NCI-H2227 treated with DMSO at 0.1 percent for 48 hours (cell line): Measurements from ENCODE around the gene TC2N.
"Not testable (repeated sequence)": the region's sequence is repeated elsewhere in the genome, so short reads cannot be mapped to it uniquely, and the experiment has no call there.

Experiments
- DNase-seq: peaks from one replicate; lab custom pipeline; 2025; lab: John Stamatoyannopoulos, UW

TC2N gene

DNA sequence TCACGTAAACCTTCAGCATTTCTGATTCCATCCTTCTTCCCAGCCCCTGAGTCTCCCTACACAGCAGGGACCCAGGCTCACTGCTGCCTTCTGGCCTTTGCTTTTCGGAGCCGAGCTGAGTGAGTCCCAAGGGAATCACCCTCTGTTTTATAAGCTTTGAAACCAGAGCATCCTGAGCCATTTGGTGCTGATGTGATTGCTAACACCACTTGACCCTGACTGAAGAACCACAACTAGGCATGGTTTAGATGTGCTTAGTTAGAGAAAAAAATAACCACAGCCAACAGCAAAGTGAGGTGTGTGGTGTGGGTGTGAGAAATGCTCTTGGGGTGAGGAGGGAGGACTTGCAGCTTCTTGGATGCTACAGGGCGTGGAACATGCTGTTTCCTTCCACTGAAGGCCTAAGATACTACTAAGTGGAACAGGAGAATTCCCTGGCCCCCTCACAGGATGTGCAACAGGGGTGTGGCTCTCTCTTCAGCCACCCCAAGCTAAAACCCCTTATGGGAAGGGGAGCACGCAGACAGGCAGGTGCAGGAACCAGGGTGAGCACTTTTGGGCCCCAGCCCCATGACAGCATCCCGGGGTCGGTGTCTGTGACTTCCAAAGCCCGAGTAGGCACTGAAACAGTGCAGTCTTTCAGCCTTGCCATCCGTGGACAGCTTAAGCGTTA is at the start of gene TC2N:
Gene TC2N, minus strand, starts transcription at position 221 of the 673 bp plus-strand sequence. CDS start 53,767 bp downstream, outside the sequence.
- no peak for DNase-seq

DNA sequence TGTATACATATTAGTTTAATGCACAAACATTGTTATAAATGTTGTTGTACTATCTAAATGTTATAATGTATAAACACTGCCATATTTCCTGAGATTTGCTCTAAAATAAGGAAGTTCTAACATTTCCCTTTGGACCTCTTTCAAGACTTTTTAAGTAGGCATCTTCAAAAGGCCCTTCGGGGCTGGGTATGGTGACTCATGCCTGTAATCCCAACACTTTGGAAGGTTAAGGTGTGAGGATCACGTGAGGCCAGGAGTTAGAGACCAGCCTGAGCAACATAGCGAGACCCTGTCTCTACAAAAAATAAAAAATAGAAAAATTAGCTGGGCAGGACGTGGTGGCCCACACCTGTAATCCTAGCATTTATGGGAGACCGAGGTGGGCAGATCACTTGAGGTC is 44.7 kb upstream of the TC2N start:
- no peak for DNase-seq

DNA sequence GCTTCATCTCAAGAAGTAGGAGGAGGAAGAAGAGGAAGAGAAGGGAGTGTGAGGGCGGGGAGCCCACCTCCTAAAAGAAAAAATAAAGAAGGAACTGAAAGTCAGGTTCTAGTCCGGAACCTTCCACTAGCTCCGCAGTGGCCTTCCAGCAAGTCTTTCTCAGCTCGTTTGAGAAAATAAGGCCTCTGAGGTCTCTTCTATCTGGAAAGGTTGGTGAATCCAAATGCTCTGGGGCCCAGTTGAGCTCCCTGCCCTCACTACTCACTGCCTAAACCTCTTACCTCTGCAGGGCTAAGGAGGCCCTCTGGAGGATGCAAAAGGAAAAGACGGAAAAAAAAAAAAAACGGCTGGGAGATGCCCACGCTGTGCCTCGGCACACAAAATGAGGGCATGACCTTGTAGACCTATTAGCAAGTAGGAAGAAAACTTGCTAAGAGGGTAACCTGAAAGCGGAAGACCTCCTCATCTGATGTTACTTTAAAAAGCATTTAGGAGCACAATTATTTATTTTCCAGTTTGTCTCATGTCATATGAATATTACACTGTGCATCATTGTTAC is 44.2 kb upstream of the TC2N start:
- DNase-seq = no peak

DNA sequence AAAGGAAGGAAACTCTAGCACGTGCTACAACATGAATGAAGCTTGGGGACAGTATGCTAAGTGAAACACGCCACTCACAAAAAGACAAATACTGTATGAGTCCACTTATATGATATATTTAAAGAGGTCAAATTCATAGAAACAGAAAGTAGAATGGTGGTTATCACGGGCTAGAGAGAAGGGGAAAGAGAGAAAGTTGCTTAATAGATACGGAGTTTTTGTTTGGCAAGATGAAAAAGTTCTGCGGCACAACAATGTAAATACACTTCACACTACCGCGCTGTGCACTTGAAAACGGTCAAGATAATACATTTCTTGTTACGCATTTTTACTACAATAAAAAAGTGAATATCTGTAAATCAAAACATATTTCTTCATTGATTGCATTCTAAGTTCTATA is 42.9 kb upstream of the TC2N start:
- DNase-seq = no peak

DNA sequence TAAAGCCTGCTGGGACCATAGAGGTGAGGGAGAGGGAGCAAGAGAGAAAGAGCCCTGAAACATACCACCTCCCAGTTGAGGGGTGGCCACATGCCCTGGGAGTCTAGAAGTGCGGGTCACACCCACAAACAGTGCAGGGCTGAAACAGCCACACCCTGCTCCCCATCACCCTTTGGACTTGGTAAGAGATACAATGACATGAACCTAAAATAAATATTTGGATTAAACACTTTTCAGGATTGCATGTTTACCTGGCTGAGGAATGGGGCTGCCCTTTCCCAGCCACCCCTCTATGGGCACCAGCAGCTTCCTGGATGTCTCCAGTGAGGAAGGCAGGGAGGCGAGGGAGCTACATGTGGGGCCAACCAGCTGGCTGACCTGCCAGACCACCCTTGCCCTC is 39.0 kb upstream of the TC2N start:
- DNase-seq = no peak

DNA sequence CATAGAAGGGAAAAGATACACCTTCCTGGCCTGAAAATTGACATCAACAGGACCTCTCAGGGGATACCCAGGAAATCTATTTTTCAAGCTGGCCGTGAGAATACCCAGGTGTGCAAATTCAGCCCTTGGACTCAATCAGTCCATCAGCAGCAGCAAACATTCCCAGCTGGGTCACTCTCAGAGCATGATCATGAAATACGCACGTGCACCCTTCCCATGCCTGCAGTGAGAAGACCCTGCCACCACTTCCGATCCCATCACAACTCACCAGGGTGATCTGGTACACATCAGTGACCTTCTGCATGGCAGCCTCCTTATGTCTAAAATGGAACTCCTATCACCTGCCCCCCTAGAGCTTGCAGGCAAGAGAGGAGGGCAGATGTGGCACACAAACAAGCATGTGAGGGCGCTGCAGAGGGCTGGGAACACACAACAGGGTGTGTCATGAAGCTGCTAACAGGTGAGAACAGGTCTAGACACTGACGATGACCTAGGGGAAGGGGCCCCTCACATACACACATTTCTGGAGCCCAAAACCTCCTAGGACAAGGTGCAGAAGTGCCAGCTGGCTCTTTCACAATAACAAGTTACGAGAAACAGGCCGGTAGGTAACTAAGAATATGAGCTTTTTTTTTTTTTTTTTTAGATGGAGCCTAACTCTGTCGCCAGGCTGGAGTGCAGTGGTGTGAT is 37.8 kb upstream of the TC2N start:
- no peak for DNase-seq

DNA sequence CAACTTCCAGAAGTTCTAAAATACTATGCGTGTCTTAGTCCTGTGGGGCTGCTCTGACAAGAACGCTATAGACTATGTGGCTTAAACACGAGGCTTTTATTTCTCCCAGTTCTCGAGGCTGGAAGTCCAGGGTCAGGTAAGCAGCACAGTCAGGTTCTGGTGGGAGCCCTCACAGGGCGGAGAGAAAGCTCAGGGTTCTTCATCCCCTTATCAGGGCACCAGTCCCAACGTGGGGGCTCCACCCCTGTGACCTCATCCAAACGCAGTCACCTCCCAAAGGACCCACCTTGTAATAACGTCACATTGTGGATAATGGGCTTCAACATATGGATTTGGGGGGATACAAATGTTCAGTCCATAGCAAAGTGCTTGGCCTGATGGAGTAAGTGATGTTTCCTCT is 37.1 kb upstream of the TC2N start:
- DNase-seq = no peak

DNA sequence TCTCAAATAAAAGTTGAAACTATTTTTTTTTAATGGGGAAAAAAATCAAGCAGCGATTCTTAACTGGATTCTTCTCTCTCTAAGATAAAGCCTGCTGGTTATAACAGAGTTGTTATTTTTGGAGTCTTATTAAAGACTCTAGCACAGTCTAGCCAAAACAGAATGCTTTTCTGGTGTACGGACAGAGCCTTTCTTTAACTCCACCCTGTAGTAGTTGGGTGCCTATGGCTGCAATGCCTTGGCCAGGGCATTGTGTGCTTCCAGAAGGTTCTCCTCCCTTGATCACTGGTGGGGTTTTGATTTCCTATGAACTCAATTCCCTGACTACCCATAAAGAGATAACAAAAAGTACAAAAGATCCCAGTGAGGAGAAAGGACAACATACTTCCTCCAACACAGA is 35.7 kb upstream of the TC2N start:
- DNase-seq = no peak

DNA sequence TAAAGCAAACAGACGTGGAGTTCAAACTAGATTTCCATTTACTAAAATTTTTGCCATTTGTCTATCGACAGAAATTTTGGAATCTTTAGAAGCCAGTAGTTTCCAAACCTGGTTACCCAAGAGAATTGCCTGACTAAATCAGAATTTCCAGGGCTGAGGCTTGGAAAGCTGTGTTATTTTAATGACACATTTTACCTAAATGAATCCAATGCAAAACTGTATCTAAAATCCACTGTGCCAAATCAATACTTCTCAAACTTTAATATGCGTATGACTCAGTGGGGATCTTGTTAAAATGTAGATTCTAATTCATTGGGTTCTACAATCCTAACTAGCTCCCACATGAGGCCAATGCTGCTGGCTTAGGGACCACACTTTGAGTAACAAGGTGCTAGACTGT is 35.0 kb upstream of the TC2N start:
- DNase-seq = no peak

DNA sequence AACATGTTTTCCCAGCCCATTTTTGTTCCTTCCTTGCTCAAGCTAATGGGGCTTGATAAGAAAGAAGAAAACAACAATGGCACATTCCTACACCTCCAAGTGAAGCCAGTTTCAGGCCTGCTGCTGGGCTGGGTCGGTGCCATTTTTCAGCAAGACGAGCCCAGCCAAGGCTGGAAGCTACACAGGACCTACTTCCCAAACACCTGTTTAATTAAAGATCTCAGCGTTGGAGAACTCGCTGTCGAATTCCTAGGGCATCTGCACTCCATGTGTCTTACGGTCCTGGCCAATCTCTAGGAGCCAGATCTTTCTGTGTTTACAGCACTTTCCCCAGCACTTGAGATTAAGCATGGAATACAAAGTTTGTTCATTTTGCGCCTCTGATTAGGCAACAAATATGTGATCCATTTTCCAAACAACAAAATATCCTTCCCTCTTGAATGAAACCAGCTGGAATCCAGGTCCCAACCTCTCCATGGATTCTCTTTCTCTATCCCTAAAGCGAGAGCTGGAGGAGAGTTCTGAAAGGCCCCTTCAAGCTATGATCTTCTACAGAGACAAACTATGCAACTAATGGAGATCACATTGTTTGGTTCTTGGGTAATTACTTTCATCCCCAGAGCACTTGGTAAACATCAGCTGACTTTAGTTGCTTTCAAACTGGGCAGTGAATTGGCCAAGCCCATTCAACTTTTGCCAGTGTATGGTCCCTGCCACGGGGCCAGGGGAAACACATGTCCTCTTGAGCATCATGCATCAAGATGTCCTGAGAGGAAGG is 34.3 kb upstream of the TC2N start:
- no peak for DNase-seq

DNA sequence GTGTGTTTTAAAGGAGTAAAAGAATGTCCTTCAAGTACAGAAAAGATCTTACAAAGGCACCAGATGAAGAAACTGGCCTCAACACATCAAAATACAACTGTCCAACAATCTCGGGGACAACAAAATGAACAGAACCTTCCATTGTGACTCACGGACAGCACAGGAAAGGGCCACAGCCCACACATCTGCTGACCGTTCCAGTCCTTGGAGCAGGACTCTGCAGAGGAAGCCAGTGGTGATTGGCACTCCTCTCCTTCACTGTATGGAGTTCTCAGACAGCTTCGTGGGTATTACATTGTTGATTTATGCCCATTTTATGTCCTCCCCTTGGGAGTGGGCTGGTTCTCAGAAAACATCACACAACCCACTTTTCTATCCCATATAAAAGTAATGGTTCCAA is 32.5 kb upstream of the TC2N start:
- no peak for DNase-seq

DNA sequence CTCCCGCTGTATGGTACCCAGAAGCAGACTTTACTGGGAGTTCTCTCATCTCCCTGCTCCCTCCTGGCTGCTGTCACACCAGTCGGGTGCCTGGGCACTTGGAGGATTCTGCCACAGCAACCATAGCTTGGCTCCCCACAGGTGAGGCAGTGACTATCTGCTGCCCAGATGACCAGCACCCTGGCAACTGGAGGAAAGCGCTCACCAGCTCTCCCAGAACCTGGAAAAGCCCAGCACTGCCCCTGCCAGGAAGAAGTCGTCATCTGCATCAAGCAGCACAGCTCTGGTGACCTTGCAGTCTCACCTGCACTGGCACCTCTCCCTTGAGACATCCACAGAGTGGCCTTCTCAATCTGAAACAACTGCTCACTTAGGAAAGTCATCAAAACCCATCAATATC is 31.9 kb upstream of the TC2N start:
- DNase-seq = no peak

DNA sequence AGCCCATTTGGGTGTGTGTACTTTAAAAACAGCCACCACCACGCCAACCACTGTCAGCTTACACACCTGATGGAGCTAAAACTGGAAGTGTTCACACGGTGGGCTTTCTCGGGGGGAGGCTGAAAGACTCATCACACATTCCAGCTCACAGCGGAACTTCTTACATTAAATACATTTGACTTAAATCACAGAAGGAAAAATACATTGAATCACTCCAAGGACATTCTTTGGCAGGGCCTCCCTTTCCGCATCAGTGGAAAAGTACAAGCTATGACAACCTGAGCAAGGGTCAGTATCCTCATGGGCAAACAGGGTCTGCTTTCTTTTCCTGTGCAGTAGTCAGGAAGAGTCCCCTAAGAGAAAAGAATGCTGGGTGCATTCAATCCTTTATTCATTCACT is 31.0 kb upstream of the TC2N start:
- no peak for DNase-seq

DNA sequence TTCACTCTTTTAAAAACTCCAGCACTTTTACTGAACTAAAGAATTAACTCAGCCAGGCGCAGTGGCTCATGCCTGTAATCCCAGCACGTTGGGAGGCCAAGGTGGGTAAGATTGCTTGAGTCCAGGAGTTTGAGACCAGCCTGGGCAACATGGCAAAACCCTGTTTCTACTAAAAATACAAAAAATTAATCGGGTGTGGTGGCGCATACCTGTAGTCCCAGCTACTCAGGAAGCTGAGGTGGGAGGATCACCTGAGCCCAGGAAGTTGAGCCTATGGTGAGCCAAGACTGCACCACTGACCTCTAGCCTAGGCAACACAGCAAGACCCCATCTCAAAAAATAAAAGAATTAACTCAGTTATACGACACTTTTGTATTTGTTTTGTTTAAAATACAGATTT is 30.4 kb upstream of the TC2N start:
- not testable (repeated sequence) for DNase-seq

DNA sequence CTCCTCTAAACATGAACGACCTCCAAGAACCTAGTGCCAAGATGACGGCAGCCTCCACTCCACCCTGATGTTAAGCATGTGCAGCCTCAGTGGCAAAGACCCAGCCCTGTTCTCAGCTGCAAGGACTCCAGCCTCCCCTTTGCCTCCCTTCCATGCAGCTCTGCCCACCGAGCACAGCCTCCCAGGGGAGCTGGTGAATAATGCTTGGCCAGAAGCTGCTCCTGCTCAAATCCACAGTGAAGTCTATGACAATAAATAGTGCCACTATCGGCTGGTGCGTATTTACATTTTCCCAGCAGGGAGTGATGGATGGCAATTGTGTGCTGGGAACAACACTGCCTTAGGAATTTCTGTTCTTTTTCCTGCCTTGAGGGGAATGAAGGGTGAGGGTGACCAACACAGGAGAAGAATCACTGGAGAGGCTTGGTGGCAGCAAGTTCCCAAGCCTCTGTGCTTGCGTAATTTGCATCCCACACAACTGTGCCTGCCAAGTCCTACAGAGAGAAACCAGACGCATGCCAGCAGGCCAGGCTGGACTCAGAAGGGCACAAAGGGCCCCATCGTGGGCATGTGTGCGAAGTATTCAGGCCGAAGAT is 29.9 kb upstream of the TC2N start:
- DNase-seq = no peak

DNA sequence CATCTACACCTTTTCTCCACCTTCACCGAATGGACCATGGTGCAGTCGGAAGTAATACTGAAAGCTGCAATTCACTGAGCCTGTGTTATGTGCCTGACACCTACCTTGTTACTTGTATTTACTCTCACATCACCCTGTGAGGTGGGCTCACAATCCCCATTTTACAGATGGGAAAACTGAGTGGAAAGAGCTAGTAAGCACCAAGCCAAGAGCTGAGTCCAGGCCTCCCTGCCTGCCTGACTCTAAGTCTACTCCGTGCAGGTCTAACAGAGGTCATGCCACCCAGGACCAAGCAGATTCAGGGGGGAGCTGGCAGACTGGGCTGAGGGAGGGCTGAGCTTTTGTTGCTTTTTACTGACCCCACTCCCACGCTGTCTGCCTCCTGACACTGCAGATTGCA is 29.1 kb upstream of the TC2N start:
- DNase-seq = no peak

DNA sequence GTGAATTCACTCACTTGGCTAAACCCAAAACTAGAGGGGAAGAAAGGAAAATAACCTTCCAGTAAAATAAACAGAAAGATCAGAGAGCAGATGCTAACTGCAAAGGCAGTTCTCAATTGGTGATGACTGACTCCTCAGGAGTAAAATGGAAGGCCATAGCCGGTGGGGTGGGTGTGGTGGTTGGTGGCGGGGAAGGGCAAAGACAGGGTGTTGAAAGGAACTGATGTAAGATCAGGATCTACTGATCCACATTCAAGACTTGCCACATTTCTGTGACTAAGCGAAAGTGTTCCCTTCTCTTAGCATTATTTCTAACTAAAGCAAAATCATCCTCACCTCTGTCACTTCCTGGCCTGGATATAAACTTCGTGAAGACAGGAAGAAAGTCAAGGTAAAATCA is 26.3 kb upstream of the TC2N start:
- DNase-seq = no peak

DNA sequence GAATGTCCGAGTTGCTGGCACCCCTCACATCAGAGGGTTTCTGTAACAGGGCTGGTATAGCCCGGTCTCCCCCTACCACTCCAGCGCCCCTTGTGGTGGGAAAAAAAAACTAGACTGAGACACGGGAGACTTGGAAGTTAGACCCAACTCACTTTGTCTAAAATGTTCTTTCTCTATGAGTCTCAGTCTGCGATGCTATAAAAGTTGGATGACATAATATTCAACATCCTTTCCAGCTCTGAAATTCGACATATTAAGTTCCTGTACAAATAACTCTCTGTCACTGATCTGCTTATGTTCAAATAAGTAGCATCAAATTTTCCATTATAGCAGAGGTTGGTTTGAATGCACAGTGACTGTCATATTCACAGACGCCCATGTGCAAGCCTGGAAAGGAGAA is 25.7 kb upstream of the TC2N start:
- no peak for DNase-seq

DNA sequence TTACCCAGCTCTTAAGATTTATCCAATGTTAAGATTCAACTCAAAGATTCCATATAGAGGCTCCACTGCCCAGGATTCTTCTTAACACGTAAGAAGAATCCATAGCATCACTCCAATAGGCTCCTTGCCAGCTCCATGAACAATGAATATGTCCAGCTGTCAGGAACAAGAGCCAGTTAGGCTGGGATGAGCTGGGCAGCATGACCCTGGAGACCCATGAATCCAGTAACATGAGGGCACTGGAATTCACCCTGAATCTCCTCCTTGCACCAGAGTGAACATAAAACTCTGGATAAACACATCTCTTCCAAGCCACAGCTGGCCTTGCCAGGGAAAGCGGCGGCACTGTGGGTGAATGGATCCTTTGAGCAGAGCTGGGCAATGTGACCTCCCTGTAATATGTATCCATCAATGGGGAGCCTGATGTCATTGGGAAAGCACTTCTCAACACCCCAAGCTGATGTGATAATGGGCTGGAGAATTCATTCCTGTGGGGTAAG is 24.4 kb upstream of the TC2N start:
- no peak for DNase-seq

DNA sequence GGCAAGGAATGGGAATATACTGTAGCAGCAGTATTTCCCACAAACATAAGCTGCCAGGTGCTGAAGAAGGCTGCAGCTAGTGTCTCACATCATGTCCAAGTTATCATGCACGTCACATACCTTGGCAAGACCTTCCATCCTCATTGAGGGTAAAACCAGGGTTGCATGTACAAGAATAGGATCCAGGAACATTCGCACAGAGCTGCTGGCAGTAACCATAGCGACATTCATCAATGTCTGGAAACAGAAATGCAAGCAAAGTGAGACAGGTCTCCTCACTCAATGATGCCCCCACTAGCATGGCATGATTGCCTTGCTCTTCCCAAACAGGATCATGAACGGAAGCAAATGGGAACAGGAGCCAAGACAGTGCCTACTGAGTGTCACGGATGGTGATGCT is 23.8 kb upstream of the TC2N start:
- DNase-seq = no peak

DNA sequence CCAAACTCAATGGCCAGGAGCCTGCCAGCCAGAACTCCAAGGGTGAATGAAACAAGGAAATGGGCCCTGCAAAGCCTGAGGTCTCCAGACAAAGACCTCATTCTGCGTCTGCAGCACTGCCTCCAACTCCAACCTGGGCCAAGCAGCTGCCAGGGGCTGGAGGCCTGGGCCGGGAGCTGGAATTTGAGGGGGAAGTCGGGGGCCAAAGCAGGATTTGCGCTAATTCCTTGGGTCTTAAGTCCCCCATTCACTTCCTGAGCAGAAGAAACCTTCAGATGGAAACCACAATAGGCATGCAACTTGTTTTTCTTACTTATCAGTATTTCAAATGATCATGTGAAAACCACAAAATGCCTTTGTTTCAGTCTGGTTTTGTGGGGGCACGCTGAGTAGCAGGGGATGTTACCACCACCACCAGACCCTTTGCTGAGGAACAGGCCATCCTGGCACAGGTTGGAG is 23.0 kb upstream of the TC2N start:
- DNase-seq = no peak
